SU-DHL-6 (cell line): ENCODE data around the gene IZUMO4.

Source experiments
- H2AFZ ChIP-seq: fragments of 200-600 bp; sonication (generic); 2 replicates; pipeline ENCODE4 v1.6.1; 2014; ENCODE audit warnings: low read depth, mild to moderate bottlenecking, moderate library complexity, mixed read lengths, antibody characterized with exemption, low read length; ENCODE audit not compliant: severe bottlenecking
- H3F3A ChIP-seq: fragments of 200-600 bp; shearing (Covaris generic); 2 replicates; pipeline ENCODE4 v1.6.0; 2016; ENCODE audit warnings: antibody characterized with exemption, mild to moderate bottlenecking; ENCODE audit not compliant: insufficient read depth
- H3K27ac ChIP-seq: fragments of 200-600 bp; sonication (generic); 2 replicates; pipeline ENCODE4 v1.5.1; 2016; ENCODE audit warnings: low read depth, mild to moderate bottlenecking, low read length, moderate library complexity, mixed read lengths
- H3K27me3 ChIP-seq: fragments of 200-600 bp; sonication (generic), shearing (Covaris generic); 2 replicates; pipeline ENCODE4 v1.6.0; 2014; ENCODE audit warnings: mild to moderate bottlenecking, low read length
- H3K36me3 ChIP-seq: fragments of 200-600 bp; sonication (generic); 2 replicates; pipeline ENCODE4 v1.6.1; 2014; ENCODE audit warnings: mild to moderate bottlenecking, low read length, mixed read lengths
- H3K4me2 ChIP-seq: fragments of 300-600, 200-600 bp; shearing (Covaris generic), sonication (generic); 2 replicates; pipeline ENCODE4 v1.6.0; 2014; ENCODE audit warnings: low read length, low read depth, mild to moderate bottlenecking; ENCODE audit not compliant: poor library complexity, severe bottlenecking
- H3K4me3 ChIP-seq: fragments of 200-600 bp; sonication (generic); 2 replicates; pipeline ENCODE4 v1.5.1; 2014; ENCODE audit warnings: antibody characterized with exemption, low read length, mild to moderate bottlenecking, mixed read lengths; ENCODE audit not compliant: insufficient read depth, poor library complexity, severe bottlenecking
- H3K79me2 ChIP-seq: fragments of 200-600 bp; sonication (generic); 2 replicates; pipeline ENCODE4 v1.6.1; 2014; ENCODE audit warnings: mild to moderate bottlenecking, low read length, moderate library complexity; ENCODE audit not compliant: insufficient read depth
- H3K9ac ChIP-seq: fragments of 200-600 bp; sonication (generic); 2 replicates; pipeline ENCODE4 v1.7.0; 2014; ENCODE audit warnings: mild to moderate bottlenecking, low read length
- H3K9me2 ChIP-seq: fragments of 200-600 bp; sonication (generic); replicated peaks from 2 replicates; pipeline ENCODE4 v1.6.1; 2014; ENCODE audit warnings: low read length; ENCODE audit not compliant: insufficient read depth
- H3K9me3 ChIP-seq: fragments of 200-600 bp; sonication (generic); 2 replicates; pipeline ENCODE4 v1.6.1; 2014; ENCODE audit warnings: low read length, mixed read lengths; ENCODE audit not compliant: insufficient read depth
- H4K20me1 ChIP-seq: fragments of 200-600 bp; sonication (generic); 2 replicates; pipeline ENCODE4 v1.6.1; 2014; ENCODE audit warnings: low read depth, mild to moderate bottlenecking, antibody characterized with exemption, low read length, moderate library complexity, mixed read lengths
- CTCF ChIP-seq: fragments of 200-600 bp; sonication (generic); IDR thresholded peaks from one replicate; pipeline ENCODE4 v1.5.1; 2017; ENCODE audit warnings: antibody characterized with exemption, mild to moderate bottlenecking, low read length, moderate library complexity; ENCODE audit not compliant: insufficient read depth, poor library complexity, severe bottlenecking
- EZH2phosphoT487 ChIP-seq: fragments of 200-600 bp; sonication (generic), shearing (Covaris generic); conservative IDR thresholded peaks from 2 replicates; pipeline ENCODE4 v1.6.1; 2018; ENCODE audit warnings: mild to moderate bottlenecking, antibody characterized with exemption, low read length, moderate library complexity, mixed read lengths

The IZUMO4 gene

GRCh38 chr19:2119921-2120785, 23.4 kb downstream of the IZUMO4 start:
- Histone ChIP-seq H3K27me3 (no peaks in the 10 kb centered on the region), H3K4me2 (no peak overlapping the region), H4K20me1 (no peaks in the 10 kb centered on the region), H3K36me3 (no peaks in the 10 kb centered on the region), H3K79me2 (no peaks in the 10 kb centered on the region), H3K27ac (no peak overlapping the region), H3K9me3 (no peaks in the 10 kb centered on the region), H3K9ac (no peak overlapping the region), H3K9me2 (no peaks in the 10 kb centered on the region), H3K4me3 (no peak overlapping the region), H3F3A (no peaks in the 10 kb centered on the region), H2AFZ (no peak overlapping the region)
- TF ChIP-seq EZH2phosphoT487: no peak
- TF ChIP-seq CTCF: no peak

- Histone ChIP-seq H4K20me1 (no peaks in the 10 kb centered on the region), H3K27ac (no peak overlapping the region), H3K4me2 (no peak overlapping the region), H3K9ac (no peak overlapping the region), H2AFZ (no peak overlapping the region), H3K27me3 (no peaks in the 10 kb centered on the region), H3K36me3 (no peaks in the 10 kb centered on the region), H3K9me2 (no peaks in the 10 kb centered on the region), H3K4me3 (no peak overlapping the region), H3K79me2 (no peaks in the 10 kb centered on the region), H3F3A (no peaks in the 10 kb centered on the region), H3K9me3 (no peaks in the 10 kb centered on the region)
- TF ChIP-seq CTCF: no peak
These were observed 24.1 kb downstream of the IZUMO4 start for GRCh38 chr19:2120821-2121220.

- Histone ChIP-seq H3K4me2 (no peak overlapping the region), H3K36me3 (no peaks in the 10 kb centered on the region), H3K9me3 (no peaks in the 10 kb centered on the region), H4K20me1 (no peaks in the 10 kb centered on the region), H3K27me3 (no peaks in the 10 kb centered on the region), H2AFZ (no peak overlapping the region), H3K9ac (no peak overlapping the region), H3K27ac (no peak overlapping the region), H3F3A (no peaks in the 10 kb centered on the region), H3K4me3 (no peak overlapping the region), H3K79me2 (no peaks in the 10 kb centered on the region), H3K9me2 (no peaks in the 10 kb centered on the region)
- TF ChIP-seq CTCF (no peak), EZH2phosphoT487 (no peak)
These were observed 24.8 kb downstream of the IZUMO4 start for GRCh38 chr19:2121416-2122051.
